Measurements from ENCODE around the gene SLC35F3. TPM values are rescaled to one million over a fixed set of nuclear protein-coding genes. Genes with fewer than 3 reads are reported as not detected.

SLC35F3 gene
- polyA plus RNA-seq, 1 of the 3 experiments (the other 2 are of a cell fraction), result 0.87 TPM

- 20% methylated on average over 1 of the region's 1 CpG for WGBS (ENCODE audit: low lambda C conversion rate)
- CTCF ChIA-PET, result interaction anchor here (0.7 kb wide), 1 partner anchor 471 kb away, joined by 3 read pairs; no protein-coding TSS in a partner anchor
- Histone ChIP-seq H4K20me1 (ENCODE audit: insufficient read depth) (no peaks in the 10 kb centered on the region), H3K4me1 (ENCODE audit: control insufficient read depth in 1 of 2, insufficient read depth in 2 of 2, low read depth in 1 of 2, low read length in 1 of 2) (no peaks in the 10 kb centered on the region), H3K79me2 (ENCODE audit: insufficient read depth) (no peaks in the 10 kb centered on the region), H3K9ac (no peak overlapping the region), H3K9me3 (no peaks in the 10 kb centered on the region), H3K27ac (ENCODE audit: low read depth in 2 of 2, low read length in 1 of 2) (no peak overlapping the region), H3F3A (replicated peaks; ENCODE audit: insufficient read depth) (no peaks in the 10 kb centered on the region), H3K9me2 (no peaks in the 10 kb centered on the region), H3K36me3 (replicated peaks in 1 of 2; ENCODE audit: control insufficient read depth in 1 of 2, insufficient read depth in 2 of 2, low read length in 1 of 2) (no peaks in the 10 kb centered on the region), H3K4me3 (ENCODE audit: low read depth in 2 of 2, low read length in 1 of 2) (no peak overlapping the region), H2AFZ (ENCODE audit: low read depth) (no peak overlapping the region), H3K27me3 (ENCODE audit: insufficient read depth) (no peaks in the 10 kb centered on the region), H3K4me2 (no peak overlapping the region)
- POLR2A ChIA-PET, result no interaction called here
- no peak for DNase-seq
- TF ChIP-seq MAX (IDR thresholded peaks at IDR 0.05; ENCODE audit: low read depth) (no peak), JUND (IDR thresholded peaks at IDR 0.05) (no peak), REST (IDR thresholded peaks at IDR 0.05; ENCODE audit: low read depth, low read length) (no peak), TCF12 (IDR thresholded peaks at IDR 0.05) (no peak), RAD21 (IDR thresholded peaks at IDR 0.05; ENCODE audit: low read length) (no peak), RFX5 (IDR thresholded peaks at IDR 0.05; ENCODE audit: low read length) (no peak), YY1 (IDR thresholded peaks at IDR 0.05; ENCODE audit: low read depth) (no peak), TEAD4 (IDR thresholded peaks at IDR 0.05; ENCODE audit: borderline replicate concordance, insufficient read depth) (no peak), RXRA (IDR thresholded peaks at IDR 0.05; ENCODE audit: borderline replicate concordance, low read depth) (no peak), FOXM1 (IDR thresholded peaks at IDR 0.05; ENCODE audit: low read depth) (no peak)
Observed at GRCh38 chr1:233865902-233866301, 38.6 kb upstream of the SLC35F3 start.

GRCh38 chr1:233867028-233867427, 37.4 kb upstream of the SLC35F3 start:
- DNase-seq, result no peak
- TF ChIP-seq MAX (IDR thresholded peaks at IDR 0.05; ENCODE audit: low read depth) (no peak), SIN3A (IDR thresholded peaks at IDR 0.05; ENCODE audit: borderline replicate concordance, low read depth, low read length) (no peak), NFIC (IDR thresholded peaks at IDR 0.05; ENCODE audit: borderline replicate concordance) (no peak), CHD2 (IDR thresholded peaks at IDR 0.05; ENCODE audit: low read length, partially characterized antibody) (no peak), NRF1 (IDR thresholded peaks at IDR 0.05; ENCODE audit: low read depth, low read length) (no peak), TAF1 (IDR thresholded peaks at IDR 0.05; ENCODE audit: borderline replicate concordance, low read depth, low read length) (no peak), MXI1 (IDR thresholded peaks at IDR 0.05; ENCODE audit: low read depth, low read length) (no peak), FOXM1 (IDR thresholded peaks at IDR 0.05; ENCODE audit: low read depth) (no peak), CTCF (IDR thresholded peaks at IDR 0.05) (no peak), YY1 (IDR thresholded peaks at IDR 0.05; ENCODE audit: low read depth) (no peak), PBX3 (IDR thresholded peaks at IDR 0.05) (no peak), RAD21 (IDR thresholded peaks at IDR 0.05; ENCODE audit: low read length) (no peak), JUND (IDR thresholded peaks at IDR 0.05) (no peak), GATA2 (CRISPR knock-in tag; IDR thresholded peaks at IDR 0.05) (no peak), FOSL2 (IDR thresholded peaks at IDR 0.05; ENCODE audit: borderline replicate concordance, low read depth) (no peak), ELF1 (IDR thresholded peaks at IDR 0.05) (no peak), IRF3 (IDR thresholded peaks at IDR 0.05; ENCODE audit: low read depth, low read length) (no peak)

More at GRCh38 chr1:233867028-233867427, 37.4 kb upstream of the SLC35F3 start:
- Histone ChIP-seq H3K4me3 (ENCODE audit: low read depth in 2 of 2, low read length in 1 of 2) (no peak overlapping the region), H2AFZ (ENCODE audit: low read depth) (no peak overlapping the region), H3K9me2 (no peaks in the 10 kb centered on the region), H4K20me1 (ENCODE audit: insufficient read depth) (no peaks in the 10 kb centered on the region), H3K4me1 (ENCODE audit: control insufficient read depth in 1 of 2, insufficient read depth in 2 of 2, low read depth in 1 of 2, low read length in 1 of 2) (no peaks in the 10 kb centered on the region), H3K27ac (ENCODE audit: low read depth in 2 of 2, low read length in 1 of 2) (no peak overlapping the region), H3K9ac (no peak overlapping the region), H3K27me3 (ENCODE audit: insufficient read depth) (no peaks in the 10 kb centered on the region), H3K36me3 (replicated peaks in 1 of 2; ENCODE audit: control insufficient read depth in 1 of 2, insufficient read depth in 2 of 2, low read length in 1 of 2) (no peaks in the 10 kb centered on the region), H3K79me2 (ENCODE audit: insufficient read depth) (no peaks in the 10 kb centered on the region), H3K4me2 (no peak overlapping the region), H3K9me3 (no peaks in the 10 kb centered on the region), H3F3A (replicated peaks; ENCODE audit: insufficient read depth) (no peaks in the 10 kb centered on the region)
- 12% methylated on average over 2 of the region's 2 CpGs for WGBS (ENCODE audit: low lambda C conversion rate)
- CTCF ChIA-PET, result no interaction called here
- POLR2A ChIA-PET, result no interaction called here

Data from SK-N-SH (cell line).